ENCODE results near the gene HOXA11. TPM values are rescaled to one million over a fixed set of nuclear protein-coding genes. Genes with fewer than 3 reads are reported as not detected.

The HOXA11 gene
- total RNA-seq, 1 experiment from 2014 or later, result not detected

DNA sequence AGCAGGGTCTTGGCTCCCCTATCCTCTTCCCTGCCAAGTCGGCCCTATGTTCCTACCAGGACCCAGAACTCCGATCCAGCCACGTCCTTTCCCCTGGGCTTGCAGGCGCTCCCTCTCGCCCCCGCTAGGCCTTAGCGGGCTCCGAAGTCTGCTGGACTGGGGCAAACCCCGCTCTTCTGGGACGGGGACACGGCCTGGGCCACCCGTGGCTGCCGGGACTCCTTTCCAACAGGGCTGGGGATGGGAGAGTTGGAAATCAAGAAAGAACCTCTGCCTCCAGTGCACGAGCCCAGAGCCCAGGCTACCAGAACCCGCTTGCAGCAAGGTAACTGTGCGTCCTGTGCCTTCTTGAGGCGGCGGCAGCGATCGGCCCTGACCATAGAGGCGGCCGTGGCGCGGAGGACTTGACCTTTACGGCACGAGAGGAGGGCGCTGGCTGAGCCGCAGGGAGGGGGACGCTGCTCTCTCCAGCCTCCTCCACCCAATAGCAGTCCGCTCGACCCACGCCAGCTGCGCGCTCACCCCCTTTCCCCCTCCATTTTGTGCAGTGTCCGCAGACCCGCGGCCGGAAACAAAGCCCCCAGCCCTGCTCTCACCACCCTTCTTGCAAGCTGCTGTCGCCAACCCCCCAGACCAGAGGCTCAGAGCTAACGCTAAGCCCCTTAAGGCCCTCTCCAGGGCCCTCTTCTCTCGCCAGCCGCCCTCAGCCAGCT lies 7.0 kb upstream of the HOXA11 start:
- Mint-ChIP-seq H3K9me3 (peaks cover 3 to 11% of the 10 kb centered on the region in 2 experiments; a peak in 2 of 5 replicates), H3K4me3 (peak overlapping the region in 1 of 2 experiments; percentile 65; a peak in 2 of 5 replicates), H3K27me3 (ENCODE audit: low read depth) (peaks cover 100% of the 10 kb centered on the region), H3K4me1 (peaks cover 13 to 24% of the 10 kb centered on the region in 2 experiments), H3K36me3 (ENCODE audit: insufficient read depth in 1 of 3, low read depth in 3 of 3) (no peaks in the 10 kb centered on the region; a peak in 1 of 7 replicates), H3K27ac (no peak overlapping the region)
- Histone ChIP-seq H3K79me1 (ENCODE audit: insufficient read depth, low read depth, low read length, poor library complexity, severe bottlenecking) (no peaks in the 10 kb centered on the region), H3K79me2 (ENCODE audit: insufficient read depth, low read length) (no peaks in the 10 kb centered on the region), H2AK5ac (ENCODE audit: insufficient read length, low read length) (no peak overlapping the region), H3K4me2 (ENCODE audit: insufficient read depth, insufficient read length, low read length) (no peak overlapping the region), H3K9ac (ENCODE audit: extremely low read depth, insufficient read length, low read length) (no peak overlapping the region), H2BK5ac (ENCODE audit: insufficient read length, low read length) (no peak overlapping the region), H3K14ac (ENCODE audit: insufficient read depth, low read length) (no peak overlapping the region), H2BK20ac (ENCODE audit: low read depth, low read length, poor library complexity, severe bottlenecking) (no peak overlapping the region), H3T11ph (ENCODE audit: low read length) (no peak overlapping the region), H3K18ac (ENCODE audit: insufficient read length, low read depth, low read length) (no peak overlapping the region), H3K4me1 (ENCODE audit: insufficient read depth, low read length) (no peaks in the 10 kb centered on the region), H3K23me2 (ENCODE audit: insufficient read length, low read depth, low read length, poor library complexity, severe bottlenecking) (no peaks in the 10 kb centered on the region), H3K56ac (ENCODE audit: insufficient read length, low read depth, low read length) (no peak overlapping the region), H2BK12ac (ENCODE audit: insufficient read length, low read depth, low read length) (no peak overlapping the region), H3K4ac (ENCODE audit: low read depth, low read length) (no peak overlapping the region), H3K23ac (ENCODE audit: insufficient read length, low read depth, low read length) (no peak overlapping the region), H2BK15ac (ENCODE audit: low read depth, low read length) (no peak overlapping the region), H3K27ac (ENCODE audit: insufficient read length, low read depth, low read length) (no peak overlapping the region), H4K8ac (replicated peaks; ENCODE audit: insufficient read length, low read depth, low read length) (no peak overlapping the region), H4K20me1 (ENCODE audit: control insufficient read depth, insufficient read depth, insufficient read length) (no peaks in the 10 kb centered on the region), H3K27me3 (ENCODE audit: insufficient read depth, low read length) (peaks cover 92% of the 10 kb centered on the region), H2BK120ac (ENCODE audit: low read depth, low read length, poor library complexity, severe bottlenecking) (no peak overlapping the region), H3K9me3 (ENCODE audit: control insufficient read depth, low read depth, low read length) (no peaks in the 10 kb centered on the region), H4K5ac (ENCODE audit: insufficient read length, low read depth, low read length) (no peak overlapping the region), H4K91ac (ENCODE audit: insufficient read length, low read depth, low read length) (no peak overlapping the region), H2AFZ (ENCODE audit: low read length) (no peak overlapping the region)
- peak; percentile 61 for DNase-seq
- WGBS (ENCODE audit: extremely low coverage, insufficient read length, low lambda C conversion rate), result no CpG with 5 or more reads among the region's 42 CpGs
- TF ChIP-seq, protein P1, sequence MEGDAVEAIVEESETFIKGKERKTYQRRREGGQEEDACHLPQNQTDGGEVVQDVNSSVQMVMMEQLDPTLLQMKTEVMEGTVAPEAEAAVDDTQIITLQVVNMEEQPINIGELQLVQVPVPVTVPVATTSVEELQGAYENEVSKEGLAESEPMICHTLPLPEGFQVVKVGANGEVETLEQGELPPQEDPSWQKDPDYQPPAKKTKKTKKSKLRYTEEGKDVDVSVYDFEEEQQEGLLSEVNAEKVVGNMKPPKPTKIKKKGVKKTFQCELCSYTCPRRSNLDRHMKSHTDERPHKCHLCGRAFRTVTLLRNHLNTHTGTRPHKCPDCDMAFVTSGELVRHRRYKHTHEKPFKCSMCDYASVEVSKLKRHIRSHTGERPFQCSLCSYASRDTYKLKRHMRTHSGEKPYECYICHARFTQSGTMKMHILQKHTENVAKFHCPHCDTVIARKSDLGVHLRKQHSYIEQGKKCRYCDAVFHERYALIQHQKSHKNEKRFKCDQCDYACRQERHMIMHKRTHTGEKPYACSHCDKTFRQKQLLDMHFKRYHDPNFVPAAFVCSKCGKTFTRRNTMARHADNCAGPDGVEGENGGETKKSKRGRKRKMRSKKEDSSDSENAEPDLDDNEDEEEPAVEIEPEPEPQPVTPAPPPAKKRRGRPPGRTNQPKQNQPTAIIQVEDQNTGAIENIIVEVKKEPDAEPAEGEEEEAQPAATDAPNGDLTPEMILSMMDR (conservative IDR thresholded peaks at IDR 0.05), result no peak

Data from H9 (cell line).